ENCODE data around the gene DOCK3.

The DOCK3 gene

DNA sequence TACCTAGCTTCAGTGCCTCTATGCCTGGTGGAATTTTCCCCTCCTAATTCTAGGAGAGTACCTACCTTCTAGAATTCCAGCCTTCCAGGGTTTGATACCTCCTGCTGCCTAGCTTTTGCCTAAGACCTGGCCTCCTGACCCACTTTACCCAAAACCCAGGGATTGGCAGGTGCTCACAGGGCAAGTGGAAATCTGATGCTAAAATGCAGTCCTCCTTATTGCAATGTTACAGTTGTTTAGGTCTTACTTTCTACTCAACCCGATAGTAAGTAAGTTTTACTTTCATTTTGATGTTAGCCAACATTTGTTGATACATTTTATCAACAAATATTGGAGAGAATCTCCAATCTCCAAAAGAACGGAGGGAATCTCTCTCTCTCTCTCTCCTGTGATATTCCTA lies 275.9 kb downstream of the DOCK3 start:
- Histone ChIP-seq H3K79me2 (ENCODE audit: insufficient read depth, low read depth) (no peaks in the 10 kb centered on the region), H3K4me2 (peak overlapping the region; percentile 70), H3K27ac (no peak overlapping the region), H3K9ac (peak overlapping the region; percentile 22; the same call in 1 of the 2 replicates), H3K36me3 (ENCODE audit: insufficient read depth) (no peaks in the 10 kb centered on the region), H2AFZ (ENCODE audit: low read depth) (peak overlapping the region; percentile 59), H3K27me3 (ENCODE audit: insufficient read depth, low read depth) (no peaks in the 10 kb centered on the region), H3K4me1 (ENCODE audit: low read depth, poor library complexity, severe bottlenecking) (peaks cover 11% of the 10 kb centered on the region), H4K20me1 (ENCODE audit: insufficient read depth) (no peaks in the 10 kb centered on the region), H3K4me3 (IDR thresholded peaks at IDR 0.05; ENCODE audit: insufficient read depth, low read depth, low read length) (no peak overlapping the region)
- TF ChIP-seq, protein P1, sequence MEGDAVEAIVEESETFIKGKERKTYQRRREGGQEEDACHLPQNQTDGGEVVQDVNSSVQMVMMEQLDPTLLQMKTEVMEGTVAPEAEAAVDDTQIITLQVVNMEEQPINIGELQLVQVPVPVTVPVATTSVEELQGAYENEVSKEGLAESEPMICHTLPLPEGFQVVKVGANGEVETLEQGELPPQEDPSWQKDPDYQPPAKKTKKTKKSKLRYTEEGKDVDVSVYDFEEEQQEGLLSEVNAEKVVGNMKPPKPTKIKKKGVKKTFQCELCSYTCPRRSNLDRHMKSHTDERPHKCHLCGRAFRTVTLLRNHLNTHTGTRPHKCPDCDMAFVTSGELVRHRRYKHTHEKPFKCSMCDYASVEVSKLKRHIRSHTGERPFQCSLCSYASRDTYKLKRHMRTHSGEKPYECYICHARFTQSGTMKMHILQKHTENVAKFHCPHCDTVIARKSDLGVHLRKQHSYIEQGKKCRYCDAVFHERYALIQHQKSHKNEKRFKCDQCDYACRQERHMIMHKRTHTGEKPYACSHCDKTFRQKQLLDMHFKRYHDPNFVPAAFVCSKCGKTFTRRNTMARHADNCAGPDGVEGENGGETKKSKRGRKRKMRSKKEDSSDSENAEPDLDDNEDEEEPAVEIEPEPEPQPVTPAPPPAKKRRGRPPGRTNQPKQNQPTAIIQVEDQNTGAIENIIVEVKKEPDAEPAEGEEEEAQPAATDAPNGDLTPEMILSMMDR (conservative IDR thresholded peaks at IDR 0.05; ENCODE audit: low read depth, low read length): no peak

DNA sequence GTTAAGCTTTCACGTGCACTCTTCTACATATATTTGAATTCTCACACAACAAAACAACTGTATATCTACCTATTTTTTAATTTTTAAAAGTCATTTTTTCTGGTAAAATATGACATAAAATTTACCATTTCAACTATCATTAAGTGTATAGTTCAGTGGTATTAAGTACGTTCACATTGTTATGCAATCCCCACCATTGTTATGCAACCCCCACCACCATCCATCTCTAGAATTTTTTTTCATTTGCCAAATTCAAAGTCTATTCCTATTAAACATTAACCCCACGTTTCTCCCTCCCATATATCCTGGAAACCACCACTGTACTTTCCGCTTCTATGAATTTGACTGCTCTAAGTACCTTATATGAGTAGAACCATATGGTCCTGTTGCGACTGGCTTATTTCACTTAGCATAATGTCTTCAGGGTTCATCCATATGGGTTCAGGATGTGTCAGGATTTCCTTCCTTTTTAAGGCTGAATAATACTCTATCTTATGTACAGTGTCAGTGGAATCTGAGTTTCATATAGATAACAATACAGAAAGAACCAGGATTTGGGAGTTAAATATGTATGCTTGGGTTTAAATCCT lies 279.2 kb downstream of the DOCK3 start:
- Histone ChIP-seq H3K9ac (no peak overlapping the region), H3K4me1 (ENCODE audit: low read depth, poor library complexity, severe bottlenecking) (peaks cover 11% of the 10 kb centered on the region), H3K4me2 (no peak overlapping the region), H3K36me3 (ENCODE audit: insufficient read depth) (no peaks in the 10 kb centered on the region), H3K4me3 (IDR thresholded peaks at IDR 0.05; ENCODE audit: insufficient read depth, low read depth, low read length) (no peak overlapping the region), H3K27me3 (ENCODE audit: insufficient read depth, low read depth) (no peaks in the 10 kb centered on the region), H3K79me2 (ENCODE audit: insufficient read depth, low read depth) (no peaks in the 10 kb centered on the region), H3K27ac (no peak overlapping the region), H4K20me1 (ENCODE audit: insufficient read depth) (no peaks in the 10 kb centered on the region), H2AFZ (ENCODE audit: low read depth) (no peak overlapping the region)
- TF ChIP-seq, protein P1 (conservative IDR thresholded peaks at IDR 0.05; ENCODE audit: low read depth, low read length): no peak

DNA sequence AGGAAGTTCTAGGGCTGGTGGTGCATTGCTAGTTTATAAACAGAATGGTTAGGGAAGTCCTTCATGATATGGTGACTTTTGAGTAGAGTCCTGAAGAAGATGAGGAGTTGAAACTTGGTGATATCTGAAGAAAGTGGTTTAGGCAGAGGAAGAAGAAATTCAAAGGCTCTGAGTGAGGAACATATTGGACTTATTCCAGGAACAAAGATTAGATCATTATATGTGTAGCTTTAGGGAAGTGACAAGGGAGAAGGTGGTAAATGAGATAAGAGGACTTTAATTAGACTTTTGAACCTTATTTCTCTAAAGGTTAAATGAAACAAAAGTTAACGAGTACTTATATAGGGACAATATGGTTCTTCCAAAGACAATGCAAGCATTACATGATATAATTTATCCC lies 286.7 kb downstream of the DOCK3 start:
- Histone ChIP-seq H3K9ac (no peak overlapping the region), H3K79me2 (ENCODE audit: insufficient read depth, low read depth) (no peaks in the 10 kb centered on the region), H3K36me3 (ENCODE audit: insufficient read depth) (no peaks in the 10 kb centered on the region), H3K4me2 (no peak overlapping the region), H3K27ac (no peak overlapping the region), H2AFZ (ENCODE audit: low read depth) (no peak overlapping the region), H3K4me1 (ENCODE audit: low read depth, poor library complexity, severe bottlenecking) (no peaks in the 10 kb centered on the region), H4K20me1 (ENCODE audit: insufficient read depth) (no peaks in the 10 kb centered on the region), H3K27me3 (ENCODE audit: insufficient read depth, low read depth) (no peaks in the 10 kb centered on the region), H3K4me3 (IDR thresholded peaks at IDR 0.05; ENCODE audit: insufficient read depth, low read depth, low read length) (no peak overlapping the region)
- TF ChIP-seq, protein P1 (conservative IDR thresholded peaks at IDR 0.05; ENCODE audit: low read depth, low read length): no peak

DNA sequence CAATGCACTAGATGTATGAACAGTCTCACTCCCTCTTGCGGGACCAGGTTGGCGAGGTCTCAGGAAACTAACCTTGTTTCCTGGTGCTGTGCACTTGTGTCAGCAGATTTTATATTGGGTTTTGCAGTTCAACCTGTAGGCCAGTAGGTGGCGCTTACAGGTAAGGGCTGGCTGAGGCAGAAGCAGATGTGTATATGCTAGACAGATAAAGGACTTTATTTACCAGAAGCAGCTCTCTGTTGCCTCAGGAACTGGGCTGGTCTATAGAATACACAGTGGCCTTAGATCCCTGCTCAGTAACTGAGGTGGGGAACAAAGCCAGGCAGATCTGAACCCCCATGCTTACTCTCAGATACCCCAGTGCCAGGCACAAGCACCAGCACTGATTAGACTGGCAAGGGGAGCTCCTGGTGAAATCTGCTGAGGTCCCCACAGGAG lies 296.8 kb downstream of the DOCK3 start:
- TF ChIP-seq, protein P1 (conservative IDR thresholded peaks at IDR 0.05; ENCODE audit: low read depth, low read length): peak; percentile 88
- H3K27me3 ChIP-seq (ENCODE audit: insufficient read depth, low read depth): no peaks in the 10 kb centered on the region
- H3K4me2 ChIP-seq: no peak overlapping the region
- no peaks in the 10 kb centered on the region for H3K36me3 ChIP-seq (ENCODE audit: insufficient read depth)
- H3K4me3 ChIP-seq (IDR thresholded peaks at IDR 0.05; ENCODE audit: insufficient read depth, low read depth, low read length): no peak overlapping the region
- H3K4me1 ChIP-seq (ENCODE audit: low read depth, poor library complexity, severe bottlenecking): peaks cover 4% of the 10 kb centered on the region
- no peaks in the 10 kb centered on the region for H3K79me2 ChIP-seq (ENCODE audit: insufficient read depth, low read depth)
- no peak overlapping the region for H3K9ac ChIP-seq
- H3K27ac ChIP-seq: no peak overlapping the region
- no peak overlapping the region; the same call in 1 of the 2 replicates for H2AFZ ChIP-seq (ENCODE audit: low read depth)
- H4K20me1 ChIP-seq (ENCODE audit: insufficient read depth): no peaks in the 10 kb centered on the region

All from KMS-11 (cell line).